H1 (cell line): ENCODE data around the gene NCF4. TPM values are rescaled to one million over a fixed set of nuclear protein-coding genes. Genes with fewer than 3 reads are reported as not detected.

Experiments used
- CBX5 ChIP-seq: fragments of 300-800, 300-1000 bp; sonication (generic); IDR thresholded peaks from 2 replicates; pipeline ENCODE4 v1.7.1; 2016; ENCODE audit warnings: antibody characterized with exemption, low read length, low read depth
- CHD1 ChIP-seq: IDR thresholded peaks from 2 replicates; pipeline ENCODE4 v1.6.1; 2012; ENCODE audit warnings: low read depth, low read length, improper control_type of control experiment
- CHD7 ChIP-seq: fragments of 300-600 bp; sonication (generic); IDR thresholded peaks from 2 replicates; pipeline ENCODE4 v1.7.1; 2012; ENCODE audit warnings: low read length, moderate library complexity, mild to moderate bottlenecking, inconsistent platforms; ENCODE audit not compliant: insufficient replicate concordance
- EP300 ChIP-seq, 2 experiments: IDR thresholded peaks; 1 replicate in 1 of 2; 2 replicates in 1 of 2; pipeline ENCODE4 v1.6.1; 2011 to 2012; ENCODE audit warnings: low read depth in 2 of 2, low read length in 2 of 2, mild to moderate bottlenecking in 2 of 2, borderline replicate concordance in 1 of 2, inconsistent platforms in 1 of 2, moderate library complexity in 1 of 2
- HDAC6 ChIP-seq: IDR thresholded peaks from one replicate; pipeline ENCODE4 v1.7.1; 2012; ENCODE audit warnings: low read depth, mild to moderate bottlenecking, inconsistent platforms, low read length, moderate library complexity
- POLR2AphosphoS5 ChIP-seq: IDR thresholded peaks from 2 replicates; pipeline ENCODE4 v1.6.1; 2011; ENCODE audit warnings: low read depth, low read length
- SIN3A ChIP-seq, 2 experiments: IDR thresholded peaks in 1 of 2; conservative IDR thresholded peaks in 1 of 2; 2 replicates each; pipeline ENCODE4 v1.6.1; 2011 to 2012; ENCODE audit warnings: low read length in 2 of 2, improper control_type of control experiment in 1 of 2, low read depth in 1 of 2, mild to moderate bottlenecking in 1 of 2
- SIRT6 ChIP-seq: IDR thresholded peaks from one replicate; pipeline ENCODE4 v1.7.1; 2012; ENCODE audit warnings: low read length, inconsistent platforms
- SIX5 ChIP-seq: IDR thresholded peaks from 2 replicates; pipeline ENCODE4 v1.6.1; 2011; ENCODE audit warnings: mild to moderate bottlenecking, low read depth, low read length
- polyA plus RNA-seq, 7 experiments: library from polyadenylated mRNA; depleted of rRNA in 3 of 7; stranded (reverse) in 5 of 7; unstranded in 2 of 7; fragments of >200 nt in 5 of 7; fragments of 200-250 nt in 2 of 7; gene quantifications; 1 replicate in 5 of 7; 2 replicates in 1 of 7; 4 replicates in 1 of 7; pipeline versions ENCODE4 v1.2.1 to v1.2.3, GENCODE V29; 2011 to 2013; ENCODE audit warnings: missing spikeins in 2 of 7, mixed read lengths in 2 of 7
- total RNA-seq: library from RNA; stranded (reverse); fragmentation: NEBNext Ultra II Directional; extraction: Animal tissue kit (Norgen Biotek cat#: 25700); gene quantifications from 2 replicates; pipeline ENCODE4 v1.2.1, GENCODE V29; 2021
- TF ChIP-seq, protein P1 (sequence below): IDR thresholded peaks from 2 replicates; pipeline ENCODE4 v1.6.1; 2012; ENCODE audit warnings: low read length, inconsistent platforms

The NCF4 gene
- total and polyA plus RNA-seq, 2 of the 8 experiments (the other 6 are each of a cell fraction or from before 2014, with no cell fraction given), result 0.20 TPM; not detected in 1

- TF ChIP-seq CHD7, result no peak
- no peak for TF ChIP-seq CHD1
- TF ChIP-seq CBX5, result no peak
- TF ChIP-seq EP300 (IDR thresholded peaks at IDR 0.05; ENCODE audit: borderline replicate concordance in 1 of 2, low read depth in 2 of 2, low read length in 2 of 2), result no peak
- no peak for TF ChIP-seq SIX5
- no peak for TF ChIP-seq POLR2AphosphoS5
- TF ChIP-seq SIN3A (conservative IDR thresholded peaks at IDR 0.05 in 1 of 2, IDR thresholded peaks at IDR 0.05 in 1 of 2; ENCODE audit: low read depth in 1 of 2, low read length in 2 of 2), result no peak
- no peak for TF ChIP-seq HDAC6
- TF ChIP-seq, protein P1, sequence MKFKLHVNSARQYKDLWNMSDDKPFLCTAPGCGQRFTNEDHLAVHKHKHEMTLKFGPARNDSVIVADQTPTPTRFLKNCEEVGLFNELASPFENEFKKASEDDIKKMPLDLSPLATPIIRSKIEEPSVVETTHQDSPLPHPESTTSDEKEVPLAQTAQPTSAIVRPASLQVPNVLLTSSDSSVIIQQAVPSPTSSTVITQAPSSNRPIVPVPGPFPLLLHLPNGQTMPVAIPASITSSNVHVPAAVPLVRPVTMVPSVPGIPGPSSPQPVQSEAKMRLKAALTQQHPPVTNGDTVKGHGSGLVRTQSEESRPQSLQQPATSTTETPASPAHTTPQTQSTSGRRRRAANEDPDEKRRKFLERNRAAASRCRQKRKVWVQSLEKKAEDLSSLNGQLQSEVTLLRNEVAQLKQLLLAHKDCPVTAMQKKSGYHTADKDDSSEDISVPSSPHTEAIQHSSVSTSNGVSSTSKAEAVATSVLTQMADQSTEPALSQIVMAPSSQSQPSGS, result no peak
- TF ChIP-seq SIRT6, result no peak
These were observed 30.8 kb downstream of the NCF4 start (continued) for GRCh38 chr22:36891646-36892045.
